Dermis lymphatic vessel endothelial cell (primary cell): ENCODE data around the gene ENOSF1. TPM values are rescaled to one million over a fixed set of nuclear protein-coding genes. Genes with fewer than 3 reads are reported as not detected.

ENCODE experiments used
- total RNA-seq: library from RNA; depleted of rRNA; stranded (reverse); fragments of >200 nt; gene quantifications from 2 replicates; pipeline ENCODE4 v1.2.1, GENCODE V29; 2014

ENOSF1 gene, protein sequence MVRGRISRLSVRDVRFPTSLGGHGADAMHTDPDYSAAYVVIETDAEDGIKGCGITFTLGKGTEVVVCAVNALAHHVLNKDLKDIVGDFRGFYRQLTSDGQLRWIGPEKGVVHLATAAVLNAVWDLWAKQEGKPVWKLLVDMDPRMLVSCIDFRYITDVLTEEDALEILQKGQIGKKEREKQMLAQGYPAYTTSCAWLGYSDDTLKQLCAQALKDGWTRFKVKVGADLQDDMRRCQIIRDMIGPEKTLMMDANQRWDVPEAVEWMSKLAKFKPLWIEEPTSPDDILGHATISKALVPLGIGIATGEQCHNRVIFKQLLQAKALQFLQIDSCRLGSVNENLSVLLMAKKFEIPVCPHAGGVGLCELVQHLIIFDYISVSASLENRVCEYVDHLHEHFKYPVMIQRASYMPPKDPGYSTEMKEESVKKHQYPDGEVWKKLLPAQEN
- total RNA-seq: 28.2 and 29.8 TPM in 2 replicates

DNA sequence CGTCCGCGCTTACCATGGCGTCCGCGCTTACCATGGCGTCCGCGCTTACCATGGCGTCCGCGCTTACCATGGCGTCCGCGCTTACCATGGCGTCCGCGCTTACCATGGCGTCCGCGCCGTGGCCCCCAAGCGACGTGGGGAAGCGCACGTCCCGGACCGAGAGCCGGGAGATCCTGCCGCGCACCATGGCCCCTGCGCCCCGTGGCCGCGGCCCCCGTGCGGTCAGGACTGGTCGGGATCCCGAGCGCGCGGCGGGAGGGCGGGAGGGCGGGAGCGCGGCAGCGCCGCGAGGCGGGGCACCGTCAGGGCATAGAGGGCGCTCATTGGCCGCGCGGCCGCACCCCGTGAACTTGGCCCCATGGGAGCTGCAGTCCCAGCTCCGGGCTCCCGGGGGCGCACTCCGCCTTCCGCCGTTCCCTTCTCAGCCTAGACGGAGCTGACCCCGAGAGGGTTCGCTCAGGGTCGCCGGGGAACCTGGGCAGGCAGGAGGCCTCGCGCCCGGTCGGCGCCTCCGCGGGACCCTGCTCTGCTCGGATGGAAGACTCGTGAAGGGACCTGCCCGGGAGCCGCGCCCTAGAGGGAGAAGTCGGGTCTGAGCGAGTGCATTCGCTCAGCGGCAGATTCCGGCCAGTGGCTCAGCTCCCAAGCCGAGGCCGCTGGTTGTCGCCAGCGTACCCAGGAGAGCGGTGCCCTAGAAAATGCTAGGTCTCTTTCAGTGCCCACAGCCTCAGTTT, at the start of gene ENOSF1:
ENOSF1 (minus strand) TSS at position 230 of the 734 bp plus-strand sequence; CDS start at position 187, 43 bp downstream.

DNA sequence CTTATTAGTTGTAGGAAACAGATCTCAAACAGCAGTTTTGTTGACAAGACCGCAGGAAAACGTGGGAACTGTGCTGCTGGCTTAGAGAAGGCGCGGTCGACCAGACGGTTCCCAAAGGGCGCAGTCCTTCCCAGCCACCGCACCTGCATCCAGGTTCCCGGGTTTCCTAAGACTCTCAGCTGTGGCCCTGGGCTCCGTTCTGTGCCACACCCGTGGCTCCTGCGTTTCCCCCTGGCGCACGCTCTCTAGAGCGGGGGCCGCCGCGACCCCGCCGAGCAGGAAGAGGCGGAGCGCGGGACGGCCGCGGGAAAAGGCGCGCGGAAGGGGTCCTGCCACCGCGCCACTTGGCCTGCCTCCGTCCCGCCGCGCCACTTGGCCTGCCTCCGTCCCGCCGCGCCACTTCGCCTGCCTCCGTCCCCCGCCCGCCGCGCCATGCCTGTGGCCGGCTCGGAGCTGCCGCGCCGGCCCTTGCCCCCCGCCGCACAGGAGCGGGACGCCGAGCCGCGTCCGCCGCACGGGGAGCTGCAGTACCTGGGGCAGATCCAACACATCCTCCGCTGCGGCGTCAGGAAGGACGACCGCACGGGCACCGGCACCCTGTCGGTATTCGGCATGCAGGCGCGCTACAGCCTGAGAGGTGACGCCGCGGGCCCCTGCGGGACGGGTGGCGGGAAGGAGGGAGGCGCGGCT, 55.0 kb downstream of the ENOSF1 start, which contains the start of gene TYMS:
TYMS (plus strand) TSS at position 343 of the 690 bp plus-strand sequence; CDS start at position 433, 90 bp downstream.

Other genes with a start within 250 kb of the ENOSF1 start
- gene COLEC12, start 211.9 kb downstream of the ENOSF1 start, total RNA-seq: 32.4 and 49.6 TPM in 2 replicates
- gene CETN1, start 132.2 kb downstream of the ENOSF1 start, total RNA-seq: not detected in 2 replicates
- gene CLUL1, start 115.6 kb downstream of the ENOSF1 start, total RNA-seq: 0.09 TPM in 1 of 2 replicates, not detected in the other
- 6.6 and 10.3 TPM in 2 replicates for gene TYMS, start 55.0 kb downstream of the ENOSF1 start, total RNA-seq
- gene YES1, start 99.6 kb upstream of the ENOSF1 start, total RNA-seq: 168 and 221 TPM in 2 replicates
- not detected in 2 replicates for gene ADCYAP1, start 192.2 kb upstream of the ENOSF1 start, total RNA-seq